ENCODE measurements around the gene MRTFA. TPM values are rescaled to one million over a fixed set of nuclear protein-coding genes. Genes with fewer than 3 reads are reported as not detected.

The MRTFA gene
- total and polyA plus RNA-seq, 8 donors = 13.6 to 35.3 (median 24.1) TPM

- TF ChIP-seq CTCF (IDR thresholded peaks at IDR 0.05) = no peak
- intact Hi-C loops (cut with DNase I) = loop anchor here (10.0 kb wide), 3 partner anchors 105 to 125 kb away; partner anchors contain the start of gene MRTFA (in 1 of the 3)
- Histone ChIP-seq H3K9me3 (no peaks in the 10 kb centered on the region), H3K4me1 (peaks cover 6 to 14% (median 11%) of the 10 kb centered on the region in 3 donors), H3K27ac (peak overlapping the region in 2 of 4 donors; percentile 20 to 69), H3K36me3 (no peaks in the 10 kb centered on the region), H3K4me3 (no peak overlapping the region), H3K27me3 (no peaks in the 10 kb centered on the region)
- no peak for DNase-seq
- whole genome bisulfite sequencing, 2 donors = 92 to 96% methylated on average over 3 of the region's 3 CpGs
- no peak for ATAC-seq
- no peak for FAIRE-seq
Measured at GRCh38 chr22:40519948-40520331, 116.6 kb downstream of the MRTFA start.

DNA sequence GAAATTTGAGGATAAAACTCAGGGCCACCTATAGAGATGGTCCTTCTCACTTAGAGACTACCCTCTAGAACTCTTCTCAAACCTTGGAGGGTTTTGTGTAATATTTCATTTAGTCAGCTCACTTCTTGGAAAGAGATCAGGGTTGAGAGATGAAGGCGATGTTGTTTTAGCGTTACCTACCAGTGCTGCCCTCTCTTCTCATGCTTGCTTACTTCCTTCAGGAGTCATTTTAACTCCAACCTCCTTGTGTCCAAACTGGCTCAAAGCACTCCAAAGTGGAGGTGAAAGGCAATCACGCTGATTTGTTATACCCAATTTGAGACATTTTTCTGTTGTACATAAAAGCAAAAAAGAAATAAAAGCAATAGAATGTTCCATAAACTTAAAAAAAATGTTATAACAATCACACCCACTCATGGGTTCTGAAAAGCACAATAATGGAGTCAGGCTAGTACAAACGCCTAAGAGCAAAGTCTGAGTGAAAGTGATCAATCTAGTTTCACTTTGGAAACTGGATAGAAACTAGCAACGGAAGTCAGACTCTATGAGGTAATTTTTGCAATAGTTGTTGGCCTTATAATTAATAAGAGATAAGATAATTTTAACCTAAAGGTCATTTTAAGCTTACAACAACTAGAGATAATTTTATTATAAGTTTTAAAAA is 117.1 kb downstream of the MRTFA start:
- Histone ChIP-seq H3K9me3 (no peaks in the 10 kb centered on the region), H3K27me3 (no peaks in the 10 kb centered on the region), H3K27ac (peak overlapping the region in 2 of 4 donors; percentile 20 to 69), H3K4me1 (peaks cover 6 to 14% (median 6%) of the 10 kb centered on the region in 3 donors), H3K4me3 (no peak overlapping the region), H3K36me3 (no peaks in the 10 kb centered on the region)
- DNase-seq (no peak), FAIRE-seq (peak; percentile 85), ATAC-seq (peak in 3 of 4 donors; percentile 67 to 76 (median 70))
- TF ChIP-seq CTCF (IDR thresholded peaks at IDR 0.05) = no peak
- 63 to 64% methylated on average over 5 of the region's 5 CpGs for WGBS, 2 donors
- intact Hi-C loops (cut with DNase I) = loop anchor here in 1 of 3 donors (10.0 kb wide), 1 partner anchor 105 kb away; no protein-coding TSS in a partner anchor

DNA sequence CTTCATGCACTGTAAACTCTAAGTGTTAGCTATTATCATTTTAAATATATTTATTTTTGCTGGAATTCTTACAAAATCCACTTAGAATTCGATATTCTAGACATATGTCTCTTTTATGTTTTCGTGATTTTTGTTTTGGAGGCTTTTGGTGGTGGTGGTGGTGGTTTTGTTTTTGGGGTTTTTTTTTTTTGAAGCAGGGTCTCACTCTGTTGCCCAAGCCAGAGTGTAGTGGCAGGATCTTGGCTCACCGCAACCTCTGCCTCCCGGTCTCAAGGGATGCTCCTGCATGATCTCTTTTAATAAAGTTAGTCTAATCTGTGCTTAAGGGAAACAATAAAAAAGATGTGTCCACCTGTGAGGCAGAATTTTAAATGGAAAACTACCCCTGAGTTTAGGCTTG is 117.7 kb downstream of the MRTFA start:
- FAIRE-seq = no peak
- Histone ChIP-seq H3K4me1 (peaks cover under 1 to 9% (median under 1%) of the 10 kb centered on the region in 3 donors), H3K9me3 (no peaks in the 10 kb centered on the region), H3K36me3 (no peaks in the 10 kb centered on the region), H3K27me3 (no peaks in the 10 kb centered on the region), H3K27ac (peak overlapping the region in 1 of 4 donors; percentile 69), H3K4me3 (no peak overlapping the region)
- WGBS, 2 donors = 92 to 96% methylated on average over 4 of the region's 4 CpGs
- no peak for TF ChIP-seq CTCF (IDR thresholded peaks at IDR 0.05)
- intact Hi-C loops (cut with DNase I) = loop anchor here in 1 of 3 donors (10.0 kb wide), 1 partner anchor 106 kb away; no protein-coding TSS in a partner anchor
- no peak for DNase-seq
- no peak for ATAC-seq

DNA sequence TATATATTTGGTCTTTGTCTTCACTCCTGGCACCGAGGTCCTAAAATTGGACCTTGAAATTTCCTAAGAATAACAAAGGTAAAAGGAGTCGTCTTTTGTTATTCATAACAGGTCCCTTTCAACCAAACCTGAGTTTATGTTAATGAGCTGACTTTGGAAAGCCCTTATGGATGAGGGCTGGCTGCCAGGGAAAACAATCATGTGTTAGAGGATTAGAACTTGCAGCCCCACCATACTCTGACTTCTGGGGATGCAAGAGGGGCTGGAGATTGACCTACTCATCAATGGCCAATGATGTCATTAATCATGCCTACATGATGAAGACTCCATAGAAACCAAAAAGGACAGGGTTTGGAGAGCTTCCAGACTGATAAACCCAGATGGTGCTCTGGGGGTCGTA is 118.9 kb downstream of the MRTFA start:
- intact Hi-C loops (cut with DNase I) = loop anchor here in 1 of 3 donors (10.0 kb wide), 1 partner anchor 107 kb away; no protein-coding TSS in a partner anchor
- ATAC-seq (no peak), DNase-seq (no peak), FAIRE-seq (no peak)
- Histone ChIP-seq H3K36me3 (no peaks in the 10 kb centered on the region), H3K27ac (no peak overlapping the region), H3K27me3 (no peaks in the 10 kb centered on the region), H3K4me3 (no peak overlapping the region), H3K9me3 (no peaks in the 10 kb centered on the region), H3K4me1 (peaks cover 0 to 13% (median 5%) of the 10 kb centered on the region in 3 donors)
- TF ChIP-seq CTCF (IDR thresholded peaks at IDR 0.05) = no peak
- WGBS, 2 donors = 64% methylated on average over 3 of the region's 3 CpGs

DNA sequence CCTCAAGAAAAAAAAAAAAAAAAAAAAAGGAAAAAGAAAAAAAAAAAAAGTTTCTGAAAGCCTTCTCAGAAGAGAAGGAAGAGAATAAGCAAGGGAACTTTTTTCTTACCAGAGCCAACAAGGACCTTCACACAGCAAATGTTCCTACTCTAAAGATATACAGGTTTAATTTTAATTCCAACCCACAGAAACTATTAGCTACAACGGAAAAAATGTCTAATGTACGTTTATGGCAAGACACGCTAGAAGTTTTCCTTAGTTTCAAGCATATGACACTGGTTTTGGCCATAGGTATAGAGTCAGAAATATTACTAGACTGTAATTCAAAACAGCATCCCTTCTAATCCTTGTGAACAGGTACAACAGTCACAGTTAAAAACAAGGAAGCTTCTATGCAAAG is 120.1 kb downstream of the MRTFA start:
- Histone ChIP-seq H3K4me3 (no peak overlapping the region), H3K27ac (no peak overlapping the region), H3K4me1 (peaks cover 9 to 25% (median 17%) of the 10 kb centered on the region in 3 donors), H3K27me3 (no peaks in the 10 kb centered on the region), H3K36me3 (no peaks in the 10 kb centered on the region), H3K9me3 (no peaks in the 10 kb centered on the region)
- intact Hi-C loops (cut with DNase I) = loop anchor here in 1 of 3 donors (10.0 kb wide), 1 partner anchor 108 kb away; no protein-coding TSS in a partner anchor
- WGBS, 2 donors = 76 to 91% methylated on average over 3 of the region's 3 CpGs
- FAIRE-seq (no peak), DNase-seq (no peak), ATAC-seq (no peak)
- TF ChIP-seq CTCF (IDR thresholded peaks at IDR 0.05) = no peak
